ENCODE data around the gene PDLIM5.

GRCh38 chr4:94576210-94576609 lies 124.5 kb downstream of the PDLIM5 start:
- no peak for TF ChIP-seq POLR2A (IDR thresholded peaks at IDR 0.05; ENCODE audit: low read depth, low read length)
- no peak for TF ChIP-seq POLR2AphosphoS5 (IDR thresholded peaks at IDR 0.05; ENCODE audit: low read depth, low read length)
- TF ChIP-seq POU2F2 (IDR thresholded peaks at IDR 0.05; ENCODE audit: low read depth, low read length), result no peak

Measured in GM12891 (cell line).